Left ventricle myocardium inferior (tissue), 1 donor: Measurements from ENCODE around the gene TMEFF1. TPM values are rescaled to one million over a fixed set of nuclear protein-coding genes. Genes with fewer than 3 reads are reported as not detected.
A peak's percentile ranks its signal among the peaks of the same experiment; 100 is the strongest.

Source experiments
- DNase-seq: peaks from one replicate; pipeline ENCODE4 v3.0.0-alpha.2; 2020
- H3K27ac ChIP-seq: fragments of 200-600 bp; replicated peaks from 2 replicates; pipeline ENCODE4 v1.8.0; 2021
- H3K27me3 ChIP-seq: fragments of 200-600 bp; 2 replicates; pipeline ENCODE4 v1.8.0; 2021; ENCODE audit warnings: low read depth
- H3K36me3 ChIP-seq: fragments of 200-600 bp; 2 replicates; pipeline ENCODE4 v1.8.0; 2021
- H3K4me1 ChIP-seq: fragments of 200-600 bp; 2 replicates; pipeline ENCODE4 v1.8.0; 2021
- H3K4me3 ChIP-seq: fragments of 200-600 bp; 2 replicates; pipeline ENCODE4 v1.8.0; 2021; ENCODE audit warnings: mild to moderate bottlenecking, moderate library complexity
- H3K9me3 ChIP-seq: fragments of 200-600 bp; replicated peaks from 2 replicates; pipeline ENCODE4 v1.8.0; 2021
- CTCF ChIP-seq: fragments of 200-600 bp; IDR thresholded peaks from 2 replicates; pipeline ENCODE4 v1.8.0; 2021; ENCODE audit warnings: antibody characterized with exemption, mild to moderate bottlenecking, borderline replicate concordance
- intact Hi-C: fragments of 100-400 bp; cut with micrococcal nuclease; formaldehyde crosslinking; loops from one replicate; pipeline ENCODE4 v1.11.0; 2022
- total RNA-seq: library from RNA; stranded (reverse); fragmentation: NEBNext Ultra II Directional; extraction: Animal tissue kit (Norgen Biotek cat#: 25700); gene quantifications from one replicate; pipeline ENCODE4 v1.2.1, GENCODE V29; 2021
- donor health status: DM: no; HTN: yes; CAD: no; lungs with severe emphysema.

TMEFF1 gene
- total RNA-seq, 1 donor from 2014 or later: not detected

- Histone ChIP-seq H3K9me3 (no peaks in the 10 kb centered on the region), H3K27ac (peak overlapping the region; percentile 81), H3K4me3 (peak overlapping the region; percentile 67), H3K4me1 (peaks cover 22% of the 10 kb centered on the region), H3K27me3 (no peaks in the 10 kb centered on the region), H3K36me3 (no peaks in the 10 kb centered on the region)
- no peak for DNase-seq
- intact Hi-C loops: no loop called here
- TF ChIP-seq CTCF: no peak
These were observed 106.7 kb downstream of the TMEFF1 start for GRCh38 chr9:100579665-100580064.

- no peaks in the 10 kb centered on the region for H3K36me3 ChIP-seq
- peaks cover 25% of the 10 kb centered on the region for H3K4me1 ChIP-seq
- DNase-seq: peak; percentile 51
- intact Hi-C loops: no loop called here
- no peak for TF ChIP-seq CTCF
- no peaks in the 10 kb centered on the region for H3K9me3 ChIP-seq
- no peaks in the 10 kb centered on the region for H3K27me3 ChIP-seq
- peak overlapping the region; percentile 81 for H3K27ac ChIP-seq
- peak overlapping the region; percentile 67 for H3K4me3 ChIP-seq
These were observed 107.3 kb downstream of the TMEFF1 start for GRCh38 chr9:100580257-100580656.

GRCh38 chr9:100581081-100581480 is 108.1 kb downstream of the TMEFF1 start:
- DNase-seq: no peak
- TF ChIP-seq CTCF: no peak
- Histone ChIP-seq H3K27me3 (no peaks in the 10 kb centered on the region), H3K36me3 (peaks cover 5% of the 10 kb centered on the region), H3K4me3 (peak overlapping the region; percentile 67), H3K27ac (peak overlapping the region; percentile 81), H3K4me1 (peaks cover 25% of the 10 kb centered on the region), H3K9me3 (no peaks in the 10 kb centered on the region)
- intact Hi-C loops: no loop called here

GRCh38 chr9:100581661-100582060 is 108.7 kb downstream of the TMEFF1 start:
- TF ChIP-seq CTCF: no peak
- peak overlapping the region; percentile 81 for H3K27ac ChIP-seq
- no peaks in the 10 kb centered on the region for H3K9me3 ChIP-seq
- intact Hi-C loops: no loop called here
- peaks cover 25% of the 10 kb centered on the region for H3K4me1 ChIP-seq
- H3K36me3 ChIP-seq: peaks cover 8% of the 10 kb centered on the region
- no peaks in the 10 kb centered on the region for H3K27me3 ChIP-seq
- no peak for DNase-seq
- H3K4me3 ChIP-seq: peak overlapping the region; percentile 67

- Histone ChIP-seq H3K36me3 (peaks cover 8% of the 10 kb centered on the region), H3K4me1 (peaks cover 36% of the 10 kb centered on the region), H3K4me3 (no peak overlapping the region), H3K27ac (no peak overlapping the region), H3K9me3 (no peaks in the 10 kb centered on the region), H3K27me3 (no peaks in the 10 kb centered on the region)
- TF ChIP-seq CTCF: no peak
- no peak for DNase-seq
- intact Hi-C loops: no loop called here
These were observed 110.3 kb downstream of the TMEFF1 start for GRCh38 chr9:100583014-100583802.
